22Rv1 (cell line): ENCODE results near the gene PMIS2.

Source experiments
- CTCF ChIP-seq: fragments of 450-650 bp; IDR thresholded peaks from 2 replicates; pipeline ENCODE4 v1.5.1; 2017; ENCODE audit warnings: mild to moderate bottlenecking
- ZFX ChIP-seq: fragments of 450-650 bp; IDR thresholded peaks from 2 replicates; pipeline ENCODE4 v1.6.1; 2017; ENCODE audit warnings: antibody characterized with exemption, borderline replicate concordance

- TF ChIP-seq CTCF (no peak), ZFX (no peak)
Measured at GRCh38 chr19:35595928-35596327, 10.0 kb downstream of the PMIS2 start.
